ENCODE data around the gene FBXW8. TPM values are rescaled to one million over a fixed set of nuclear protein-coding genes. Genes with fewer than 3 reads are reported as not detected.
A peak's percentile ranks its signal among the peaks of the same experiment; 100 is the strongest.

FBXW8 gene
- total RNA-seq, 4 donors from 2014 or later = 8.9 to 21.6 (median 12.2) TPM

DNA sequence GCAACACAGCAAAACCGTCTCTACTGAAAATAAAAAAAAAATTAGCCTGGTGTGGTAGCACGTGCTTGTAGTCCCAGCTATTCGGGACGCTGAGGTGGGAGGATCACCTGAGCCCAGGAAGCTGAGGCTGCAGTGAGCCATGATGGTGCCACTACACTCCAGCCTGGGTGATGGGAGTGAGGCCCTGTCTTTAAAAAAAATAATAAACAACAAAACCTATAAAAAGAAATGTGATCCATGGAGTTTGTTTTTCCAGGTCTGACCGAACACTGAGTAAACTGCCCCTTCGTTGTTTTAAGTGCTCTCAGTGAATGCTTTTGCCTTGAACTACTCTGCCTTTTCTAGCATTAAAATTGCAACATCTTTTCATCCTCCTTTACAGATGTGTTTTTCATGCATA is 111.7 kb downstream of the FBXW8 start:
- TF ChIP-seq, protein P1, sequence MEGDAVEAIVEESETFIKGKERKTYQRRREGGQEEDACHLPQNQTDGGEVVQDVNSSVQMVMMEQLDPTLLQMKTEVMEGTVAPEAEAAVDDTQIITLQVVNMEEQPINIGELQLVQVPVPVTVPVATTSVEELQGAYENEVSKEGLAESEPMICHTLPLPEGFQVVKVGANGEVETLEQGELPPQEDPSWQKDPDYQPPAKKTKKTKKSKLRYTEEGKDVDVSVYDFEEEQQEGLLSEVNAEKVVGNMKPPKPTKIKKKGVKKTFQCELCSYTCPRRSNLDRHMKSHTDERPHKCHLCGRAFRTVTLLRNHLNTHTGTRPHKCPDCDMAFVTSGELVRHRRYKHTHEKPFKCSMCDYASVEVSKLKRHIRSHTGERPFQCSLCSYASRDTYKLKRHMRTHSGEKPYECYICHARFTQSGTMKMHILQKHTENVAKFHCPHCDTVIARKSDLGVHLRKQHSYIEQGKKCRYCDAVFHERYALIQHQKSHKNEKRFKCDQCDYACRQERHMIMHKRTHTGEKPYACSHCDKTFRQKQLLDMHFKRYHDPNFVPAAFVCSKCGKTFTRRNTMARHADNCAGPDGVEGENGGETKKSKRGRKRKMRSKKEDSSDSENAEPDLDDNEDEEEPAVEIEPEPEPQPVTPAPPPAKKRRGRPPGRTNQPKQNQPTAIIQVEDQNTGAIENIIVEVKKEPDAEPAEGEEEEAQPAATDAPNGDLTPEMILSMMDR (IDR thresholded peaks at IDR 0.05) = no peak
- ATAC-seq (ENCODE audit: low FRiP score) (no peak), DNase-seq (ENCODE audit: low spot score) (no peak)

DNA sequence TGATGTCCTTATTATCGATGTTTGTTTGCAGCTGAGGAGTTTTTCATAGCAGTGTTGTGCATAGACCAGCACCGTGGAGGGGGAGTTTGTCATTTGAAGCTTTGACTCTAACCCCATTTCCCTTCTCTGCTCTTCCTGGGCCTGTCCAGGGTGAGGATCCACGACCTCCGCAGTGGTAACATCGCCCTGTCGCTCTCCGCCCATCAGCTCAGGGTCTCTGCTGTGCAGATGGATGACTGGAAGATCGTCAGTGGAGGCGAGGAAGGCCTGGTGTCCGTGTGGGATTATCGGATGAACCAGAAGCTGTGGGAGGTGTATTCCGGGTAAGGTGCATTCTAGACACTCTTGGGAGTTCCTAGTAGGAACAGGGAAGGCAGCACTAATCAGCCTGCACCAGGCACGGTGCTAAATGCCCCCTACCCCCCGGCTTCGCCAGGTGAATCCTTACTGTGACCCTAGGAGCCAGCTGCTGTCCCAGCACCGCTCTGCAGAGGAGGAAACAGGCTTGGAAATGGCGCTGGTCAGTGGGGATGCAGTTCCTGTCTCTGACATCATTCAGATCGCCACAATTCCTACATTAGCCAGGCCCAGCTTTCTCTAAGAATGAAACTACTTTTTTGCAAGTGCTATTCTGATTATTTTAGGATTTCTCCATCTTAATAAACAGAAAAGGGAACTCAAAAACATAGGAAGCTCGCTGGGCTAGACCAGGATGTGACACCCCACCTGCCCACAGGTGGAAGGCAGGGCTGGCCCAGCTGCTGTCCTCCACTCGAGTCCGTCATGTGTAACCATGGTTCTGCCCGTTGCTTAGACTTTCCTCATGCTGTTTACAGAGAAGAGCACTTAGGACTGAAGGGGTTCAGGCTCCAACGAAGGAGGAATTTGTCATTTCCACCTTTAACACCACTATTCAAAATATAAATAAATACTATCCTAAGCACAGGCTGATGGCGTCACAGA is 113.5 kb downstream of the FBXW8 start:
- TF ChIP-seq, protein P1 (IDR thresholded peaks at IDR 0.05) = no peak
- ATAC-seq (ENCODE audit: low FRiP score) = no peak
- DNase-seq (ENCODE audit: low spot score) = no peak

DNA sequence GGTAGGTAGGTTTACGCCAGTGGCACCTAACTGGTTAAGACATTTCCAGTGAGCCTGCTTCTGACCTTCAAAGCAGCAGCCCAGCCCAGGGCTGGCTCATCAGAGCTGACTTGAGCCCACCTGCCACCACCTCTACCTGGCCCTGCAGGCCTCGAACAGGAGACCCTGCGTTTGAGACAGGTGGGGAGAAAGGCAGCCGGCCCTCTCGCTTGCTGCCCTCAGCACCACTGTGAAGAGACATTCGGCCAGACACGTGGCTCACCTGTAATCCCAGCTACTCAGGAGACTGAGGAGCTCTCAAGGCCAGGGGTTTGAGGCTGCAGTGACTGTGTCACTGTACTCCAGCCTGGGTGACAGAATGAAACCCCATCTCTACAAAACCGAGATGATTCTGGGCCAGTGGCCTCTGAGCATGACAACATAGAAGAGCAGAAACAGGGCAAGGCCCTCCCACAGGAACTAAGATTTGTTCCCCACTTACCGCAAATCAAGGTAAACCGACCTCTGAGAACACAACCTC is 114.3 kb downstream of the FBXW8 start:
- ATAC-seq (ENCODE audit: low FRiP score) = peak; percentile 6
- TF ChIP-seq, protein P1 (IDR thresholded peaks at IDR 0.05) = no peak

DNA sequence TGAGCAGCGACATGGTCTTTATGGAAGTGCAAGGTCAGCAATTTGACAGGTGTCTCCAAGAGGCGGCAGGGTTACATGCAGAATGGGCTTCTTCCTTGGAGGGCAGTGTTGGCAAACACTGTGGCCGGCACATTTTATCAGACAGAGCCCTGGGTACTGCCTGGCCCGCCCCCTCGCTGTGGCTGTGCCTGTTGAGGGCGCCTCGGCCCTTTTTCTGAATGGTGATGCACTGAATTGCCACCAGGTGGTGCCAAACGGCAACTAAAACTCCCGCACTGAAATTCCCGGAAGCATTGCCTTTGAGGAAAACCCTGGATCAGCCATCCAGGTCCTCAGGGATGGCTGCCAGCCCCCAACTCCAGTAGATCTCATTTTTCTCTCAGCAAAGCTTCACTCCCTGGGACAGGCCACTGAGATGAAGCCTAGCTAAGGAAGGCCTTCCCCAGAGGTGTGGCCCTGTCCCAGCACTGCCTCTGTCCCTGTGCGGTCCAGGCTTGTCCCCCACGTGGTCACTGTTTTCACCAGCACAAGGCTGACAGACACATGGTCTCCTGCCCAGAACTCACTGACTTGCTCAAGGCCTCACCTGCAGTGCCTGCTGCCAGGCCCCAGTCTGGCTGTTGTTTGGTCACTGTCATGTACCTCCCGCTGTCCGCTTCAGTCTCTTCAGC is 114.9 kb downstream of the FBXW8 start:
- ATAC-seq (ENCODE audit: low FRiP score) = peak; percentile 58
- no peak for DNase-seq (ENCODE audit: low spot score)
- TF ChIP-seq, protein P1 (IDR thresholded peaks at IDR 0.05) = peak in 2 of 3 donors; percentile 60 to 86

More for the DNA sequence above, 114.3 kb downstream of the FBXW8 start:
- DNase-seq (ENCODE audit: low spot score) = no peak

DNA sequence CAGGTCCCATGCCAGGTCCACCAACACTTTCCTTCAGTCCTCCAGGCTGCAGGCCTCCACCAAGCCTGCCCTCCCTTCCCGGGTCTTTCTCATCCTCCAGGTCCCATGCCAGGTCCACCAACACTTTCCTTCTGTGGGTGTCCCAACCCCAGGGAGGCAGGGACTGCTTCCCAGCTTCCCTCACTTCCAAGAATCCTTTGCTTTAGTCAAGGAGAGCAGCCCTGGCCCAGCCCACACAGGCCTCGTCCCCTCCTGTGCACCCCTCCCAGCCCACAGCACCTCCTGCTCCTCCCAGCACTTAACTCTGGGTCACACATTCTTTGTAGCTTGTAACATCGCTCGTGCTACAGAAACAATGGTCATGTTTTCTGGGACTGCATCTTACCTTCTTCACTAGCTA is 115.6 kb downstream of the FBXW8 start:
- TF ChIP-seq, protein P1 (IDR thresholded peaks at IDR 0.05) = no peak
- no peak for ATAC-seq (ENCODE audit: low FRiP score)
- DNase-seq (ENCODE audit: low spot score) = no peak

DNA sequence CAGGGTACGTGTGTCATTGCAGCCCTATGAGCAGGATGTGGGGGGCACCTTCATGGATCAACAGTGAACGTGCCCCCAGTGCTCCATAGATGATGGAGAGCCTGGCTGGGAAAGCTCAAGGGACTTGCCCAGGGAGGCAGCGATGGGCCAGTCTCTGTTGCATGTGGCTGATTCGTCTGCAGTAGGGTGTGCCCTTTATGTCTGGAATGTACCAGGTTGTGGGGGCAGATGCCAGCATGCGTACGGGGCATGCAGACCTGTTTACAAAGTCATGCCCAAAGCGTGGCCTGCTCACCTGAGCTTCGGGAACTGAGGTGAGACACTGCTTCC is 116.1 kb downstream of the FBXW8 start:
- TF ChIP-seq, protein P1 (IDR thresholded peaks at IDR 0.05) = no peak
- ATAC-seq (ENCODE audit: low FRiP score) = no peak
- DNase-seq (ENCODE audit: low spot score) = no peak

Measured in omental fat pad (tissue), 4 donors.